A549 (cell line): ENCODE results near the gene ATXN3L. TPM values are rescaled to one million over a fixed set of nuclear protein-coding genes. Genes with fewer than 3 reads are reported as not detected.

ENCODE experiments used
- ATAC-seq, 2 experiments: fragments of 200-7000 bp in 1 of 2; fragments of >200 bp in 1 of 2; cut with Nextera tagmentation in 1 of 2; cut with Tn5 transposase in 1 of 2; 3 replicates each; pipeline versions ENCODE4 v1.8.0 to v1.9.1; 2018 to 2020; ENCODE audit warnings: mild to moderate bottlenecking in 1 of 2, moderate library complexity in 1 of 2
- CTCF ChIA-PET: fragments of 300-600 bp; sonication (Branson Sonifier 250); formaldehyde crosslinking; extraction: SDS; loops from one replicate; lab custom pipeline; 2021; ENCODE audit warnings: antibody characterized with exemption, inconsistent platforms; lab: Yijun Ruan, JAX
- POLR2A ChIA-PET: fragments of 350-600 bp; formaldehyde crosslinking; extraction: SDS; loops from one replicate; lab custom pipeline; 2021; ENCODE audit warnings: antibody characterized with exemption, inconsistent platforms; lab: Yijun Ruan, JAX
- DNase-seq, 2 experiments: peaks; one replicate each; pipeline versions ENCODE4 v3.0.0 to v3.0.0-alpha.2; 2011 to 2016; ENCODE audit warnings: low read depth in 1 of 2, low spot score in 1 of 2
- FAIRE-seq: peaks from 2 replicates; lab custom pipeline; 2011; peaks lifted over from hg19 to GRCh38; lab: Jason Lieb, UNC
- H3K27ac ChIP-seq, 2 experiments: fragments of >200 bp; sonication (Bioruptor Twin); formaldehyde crosslinking; 3 replicates each; pipeline ENCODE4 v1.5.1; 2016 to 2017
- H3K4me1 ChIP-seq: fragments of >200 bp; sonication (Bioruptor Twin); formaldehyde crosslinking; 3 replicates; pipeline ENCODE4 v1.6.1; 2016
- H3K4me2 ChIP-seq: fragments of >200 bp; sonication (Bioruptor Twin); formaldehyde crosslinking; 3 replicates; pipeline ENCODE4 v1.6.1; 2016
- H3K4me3 ChIP-seq: fragments of >200 bp; sonication (Bioruptor Twin); formaldehyde crosslinking; 3 replicates; pipeline ENCODE4 v1.5.1; 2016
- H3K9me3 ChIP-seq: fragments of >200 bp; sonication (Bioruptor Twin); formaldehyde crosslinking; 3 replicates; pipeline ENCODE4 v1.6.1; 2016
- CBX2 ChIP-seq: fragments of 200-600 bp; sonication (generic); IDR thresholded peaks from 2 replicates; pipeline ENCODE4 v1.6.1; 2016; ENCODE audit warnings: low read depth, mild to moderate bottlenecking, borderline replicate concordance
- CBX8 ChIP-seq: fragments of 200-600 bp; sonication (generic); IDR thresholded peaks from 2 replicates; pipeline ENCODE4 v1.6.1; 2016
- ESRRA ChIP-seq: fragments of 150-350 bp; IDR thresholded peaks from 2 replicates; pipeline ENCODE4 v1.6.1; 2014; ENCODE audit warnings: mild to moderate bottlenecking, low read length, borderline replicate concordance
- HDAC2 ChIP-seq: fragments of 200-600 bp; sonication (generic); IDR thresholded peaks from 2 replicates; pipeline ENCODE4 v1.6.1; 2016
- JUN ChIP-seq, 2 experiments: fragments of >200 bp; sonication (Bioruptor Twin); formaldehyde crosslinking; IDR thresholded peaks; 2 replicates in 1 of 2; 3 replicates in 1 of 2; pipeline ENCODE4 v1.6.1; 2016 to 2017
- KDM1A ChIP-seq: fragments of 200-600 bp; sonication (generic); IDR thresholded peaks from 2 replicates; pipeline ENCODE4 v1.6.1; 2016; ENCODE audit warnings: low read depth, mild to moderate bottlenecking
- KDM5A ChIP-seq: fragments of 200-600 bp; sonication (generic); IDR thresholded peaks from 2 replicates; pipeline ENCODE4 v1.6.1; 2016; ENCODE audit warnings: antibody characterized with exemption, mild to moderate bottlenecking
- NFE2L2 ChIP-seq: fragments of 150-350 bp; conservative IDR thresholded peaks from 2 replicates; pipeline ENCODE4 v1.6.1; 2014; ENCODE audit warnings: low read length
- POLR2A ChIP-seq: IDR thresholded peaks from 2 replicates; pipeline ENCODE4 v1.6.1; 2012; ENCODE audit warnings: mild to moderate bottlenecking, low read length
- POLR2AphosphoS2 ChIP-seq: conservative IDR thresholded peaks from 2 replicates; pipeline ENCODE4 v1.6.1; 2012; ENCODE audit warnings: low read length, improper control_type of control experiment, inconsistent platforms
- RAD21 ChIP-seq, 2 experiments: fragments of >200 bp in 1 of 2; sonication (Bioruptor Twin) in 1 of 2; formaldehyde crosslinking in 1 of 2; IDR thresholded peaks in 1 of 2; conservative IDR thresholded peaks in 1 of 2; 2 replicates in 1 of 2; 3 replicates in 1 of 2; pipeline ENCODE4 v1.6.1; 2012 to 2018; ENCODE audit warnings: inconsistent platforms in 1 of 2
- SMC3 ChIP-seq: fragments of >200 bp; sonication (Bioruptor Twin); formaldehyde crosslinking; IDR thresholded peaks from 3 replicates; pipeline ENCODE4 v1.6.1; 2018; ENCODE audit warnings: inconsistent platforms
- WGBS: methylation state at CpG from one replicate; pipeline ENCODE4 v1.1.6; 2017; ENCODE audit errors: missing lambda C conversion rate; 5-methylcytosine and 5-hydroxymethylcytosine counted together
- polyA plus RNA-seq, 4 experiments: library from polyadenylated mRNA; depleted of rRNA in 3 of 4; stranded (reverse); fragments of >200 nt; fragmentation: RNase III in 1 of 4; extraction: RNeasy Plus Mini Kit Qiagen cat#74134 plus additional on column Dnase treatment in 1 of 4; gene quantifications; 2 replicates in 3 of 4; 3 replicates in 1 of 4; pipeline ENCODE4 v1.2.3, GENCODE V29; 2011 to 2017
- TF ChIP-seq, protein P1 (sequence below): fragments of >200 bp; sonication (Bioruptor Twin); formaldehyde crosslinking; IDR thresholded peaks from 3 replicates; pipeline ENCODE4 v1.5.1; 2016
- TF ChIP-seq, protein P2 (sequence below): IDR thresholded peaks from 2 replicates; pipeline ENCODE4 v1.6.1; 2012
- TF ChIP-seq, protein P3 (sequence below): fragments of 250-450 bp; sonication (Bioruptor Pico); IDR thresholded peaks from 2 replicates; pipeline ENCODE4 v1.5.0; 2020; ENCODE audit warnings: low read depth, mild to moderate bottlenecking, moderate library complexity
- TF ChIP-seq, protein P4 (sequence below): fragments of 200-600 bp; sonication (generic); IDR thresholded peaks from 2 replicates; pipeline ENCODE4 v1.6.1; 2016; ENCODE audit warnings: antibody characterized with exemption, mild to moderate bottlenecking, moderate library complexity
- TF ChIP-seq, protein P5 (sequence below): IDR thresholded peaks from 2 replicates; pipeline ENCODE4 v1.6.1; 2012; ENCODE audit warnings: low read depth, borderline replicate concordance
- TF ChIP-seq, protein P6 (sequence below): fragments of 150-350 bp; IDR thresholded peaks from 2 replicates; pipeline ENCODE4 v1.6.1; 2014; ENCODE audit warnings: low read depth, mild to moderate bottlenecking, low read length
- TF ChIP-seq, protein P7 (sequence below): fragments of >200 bp; sonication (Bioruptor Twin); formaldehyde crosslinking; IDR thresholded peaks from 3 replicates; pipeline ENCODE4 v1.6.1; 2016
- TF ChIP-seq, protein P8 (sequence below): IDR thresholded peaks from 2 replicates; pipeline ENCODE4 v1.6.1; 2012

Gene ATXN3L
- polyA plus RNA-seq, 2 of the 4 experiments (the other 2 are of a cell fraction): not detected

DNA sequence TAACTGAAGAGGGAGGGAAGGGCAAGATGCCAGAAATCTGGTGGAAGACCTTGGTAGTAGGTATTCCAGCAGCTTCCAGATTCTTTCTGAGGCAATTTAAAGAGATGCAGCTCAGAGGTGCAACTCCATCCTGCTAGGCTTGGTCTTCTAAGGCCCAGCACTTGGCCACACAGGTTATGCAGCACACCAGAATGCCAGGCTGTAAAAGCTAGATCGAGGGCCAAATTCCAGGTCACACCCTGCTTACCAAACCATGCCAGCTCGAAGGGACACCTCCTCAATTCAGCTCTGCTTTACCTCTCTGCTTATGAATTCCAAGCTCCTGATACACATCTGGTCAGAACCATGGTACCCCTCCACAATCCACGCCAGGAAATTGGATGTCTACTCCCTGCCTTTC is 19.8 kb upstream of the ATXN3L start (continued):
- TF ChIP-seq, protein P1, sequence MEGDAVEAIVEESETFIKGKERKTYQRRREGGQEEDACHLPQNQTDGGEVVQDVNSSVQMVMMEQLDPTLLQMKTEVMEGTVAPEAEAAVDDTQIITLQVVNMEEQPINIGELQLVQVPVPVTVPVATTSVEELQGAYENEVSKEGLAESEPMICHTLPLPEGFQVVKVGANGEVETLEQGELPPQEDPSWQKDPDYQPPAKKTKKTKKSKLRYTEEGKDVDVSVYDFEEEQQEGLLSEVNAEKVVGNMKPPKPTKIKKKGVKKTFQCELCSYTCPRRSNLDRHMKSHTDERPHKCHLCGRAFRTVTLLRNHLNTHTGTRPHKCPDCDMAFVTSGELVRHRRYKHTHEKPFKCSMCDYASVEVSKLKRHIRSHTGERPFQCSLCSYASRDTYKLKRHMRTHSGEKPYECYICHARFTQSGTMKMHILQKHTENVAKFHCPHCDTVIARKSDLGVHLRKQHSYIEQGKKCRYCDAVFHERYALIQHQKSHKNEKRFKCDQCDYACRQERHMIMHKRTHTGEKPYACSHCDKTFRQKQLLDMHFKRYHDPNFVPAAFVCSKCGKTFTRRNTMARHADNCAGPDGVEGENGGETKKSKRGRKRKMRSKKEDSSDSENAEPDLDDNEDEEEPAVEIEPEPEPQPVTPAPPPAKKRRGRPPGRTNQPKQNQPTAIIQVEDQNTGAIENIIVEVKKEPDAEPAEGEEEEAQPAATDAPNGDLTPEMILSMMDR: no peak
- TF ChIP-seq CBX8 (no peak), NFE2L2 (no peak)

DNA sequence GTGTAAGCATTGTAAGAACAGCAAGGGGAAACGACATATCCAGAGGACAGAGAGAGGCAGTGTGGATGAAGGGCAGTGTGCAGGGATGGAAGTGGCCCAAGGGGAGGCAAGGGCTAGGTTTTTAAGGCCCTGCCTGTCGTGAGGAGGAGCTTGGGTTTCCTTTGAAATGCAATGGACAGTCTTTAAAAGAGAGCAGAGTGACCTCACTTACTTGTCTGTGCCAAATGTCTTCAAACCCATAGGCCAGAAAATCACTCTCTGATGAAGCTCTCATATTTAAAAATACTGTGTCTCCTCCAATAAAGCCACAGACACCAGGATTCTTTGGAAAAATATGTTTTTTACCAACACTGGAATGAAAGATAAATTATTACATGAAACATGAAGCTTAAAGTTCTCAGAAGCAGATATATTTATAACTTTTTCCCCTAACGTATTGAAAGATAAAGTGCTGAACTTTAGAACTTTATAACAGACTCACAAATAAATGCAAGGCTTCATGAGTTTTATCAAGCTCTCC is 19.2 kb upstream of the ATXN3L start:
- no peak for TF ChIP-seq CBX2
- TF ChIP-seq, protein P2, sequence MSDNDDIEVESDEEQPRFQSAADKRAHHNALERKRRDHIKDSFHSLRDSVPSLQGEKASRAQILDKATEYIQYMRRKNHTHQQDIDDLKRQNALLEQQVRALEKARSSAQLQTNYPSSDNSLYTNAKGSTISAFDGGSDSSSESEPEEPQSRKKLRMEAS: no peak
- TF ChIP-seq, protein P3, sequence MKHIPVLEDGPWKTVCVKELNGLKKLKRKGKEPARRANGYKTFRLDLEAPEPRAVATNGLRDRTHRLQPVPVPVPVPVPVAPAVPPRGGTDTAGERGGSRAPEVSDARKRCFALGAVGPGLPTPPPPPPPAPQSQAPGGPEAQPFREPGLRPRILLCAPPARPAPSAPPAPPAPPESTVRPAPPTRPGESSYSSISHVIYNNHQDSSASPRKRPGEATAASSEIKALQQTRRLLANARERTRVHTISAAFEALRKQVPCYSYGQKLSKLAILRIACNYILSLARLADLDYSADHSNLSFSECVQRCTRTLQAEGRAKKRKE (CRISPR knock-in tag): no peak
- TF ChIP-seq CBX8: no peak
- no peak for TF ChIP-seq KDM1A
- TF ChIP-seq, protein P4, sequence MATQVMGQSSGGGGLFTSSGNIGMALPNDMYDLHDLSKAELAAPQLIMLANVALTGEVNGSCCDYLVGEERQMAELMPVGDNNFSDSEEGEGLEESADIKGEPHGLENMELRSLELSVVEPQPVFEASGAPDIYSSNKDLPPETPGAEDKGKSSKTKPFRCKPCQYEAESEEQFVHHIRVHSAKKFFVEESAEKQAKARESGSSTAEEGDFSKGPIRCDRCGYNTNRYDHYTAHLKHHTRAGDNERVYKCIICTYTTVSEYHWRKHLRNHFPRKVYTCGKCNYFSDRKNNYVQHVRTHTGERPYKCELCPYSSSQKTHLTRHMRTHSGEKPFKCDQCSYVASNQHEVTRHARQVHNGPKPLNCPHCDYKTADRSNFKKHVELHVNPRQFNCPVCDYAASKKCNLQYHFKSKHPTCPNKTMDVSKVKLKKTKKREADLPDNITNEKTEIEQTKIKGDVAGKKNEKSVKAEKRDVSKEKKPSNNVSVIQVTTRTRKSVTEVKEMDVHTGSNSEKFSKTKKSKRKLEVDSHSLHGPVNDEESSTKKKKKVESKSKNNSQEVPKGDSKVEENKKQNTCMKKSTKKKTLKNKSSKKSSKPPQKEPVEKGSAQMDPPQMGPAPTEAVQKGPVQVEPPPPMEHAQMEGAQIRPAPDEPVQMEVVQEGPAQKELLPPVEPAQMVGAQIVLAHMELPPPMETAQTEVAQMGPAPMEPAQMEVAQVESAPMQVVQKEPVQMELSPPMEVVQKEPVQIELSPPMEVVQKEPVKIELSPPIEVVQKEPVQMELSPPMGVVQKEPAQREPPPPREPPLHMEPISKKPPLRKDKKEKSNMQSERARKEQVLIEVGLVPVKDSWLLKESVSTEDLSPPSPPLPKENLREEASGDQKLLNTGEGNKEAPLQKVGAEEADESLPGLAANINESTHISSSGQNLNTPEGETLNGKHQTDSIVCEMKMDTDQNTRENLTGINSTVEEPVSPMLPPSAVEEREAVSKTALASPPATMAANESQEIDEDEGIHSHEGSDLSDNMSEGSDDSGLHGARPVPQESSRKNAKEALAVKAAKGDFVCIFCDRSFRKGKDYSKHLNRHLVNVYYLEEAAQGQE: no peak
- no peak for TF ChIP-seq SMC3
- no peak for TF ChIP-seq JUN (IDR thresholded peaks at IDR 0.05)
- TF ChIP-seq POLR2AphosphoS2: no peak
- TF ChIP-seq, protein P5, sequence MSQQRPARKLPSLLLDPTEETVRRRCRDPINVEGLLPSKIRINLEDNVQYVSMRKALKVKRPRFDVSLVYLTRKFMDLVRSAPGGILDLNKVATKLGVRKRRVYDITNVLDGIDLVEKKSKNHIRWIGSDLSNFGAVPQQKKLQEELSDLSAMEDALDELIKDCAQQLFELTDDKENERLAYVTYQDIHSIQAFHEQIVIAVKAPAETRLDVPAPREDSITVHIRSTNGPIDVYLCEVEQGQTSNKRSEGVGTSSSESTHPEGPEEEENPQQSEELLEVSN: no peak
- no peak for TF ChIP-seq KDM5A
- TF ChIP-seq, protein P6, sequence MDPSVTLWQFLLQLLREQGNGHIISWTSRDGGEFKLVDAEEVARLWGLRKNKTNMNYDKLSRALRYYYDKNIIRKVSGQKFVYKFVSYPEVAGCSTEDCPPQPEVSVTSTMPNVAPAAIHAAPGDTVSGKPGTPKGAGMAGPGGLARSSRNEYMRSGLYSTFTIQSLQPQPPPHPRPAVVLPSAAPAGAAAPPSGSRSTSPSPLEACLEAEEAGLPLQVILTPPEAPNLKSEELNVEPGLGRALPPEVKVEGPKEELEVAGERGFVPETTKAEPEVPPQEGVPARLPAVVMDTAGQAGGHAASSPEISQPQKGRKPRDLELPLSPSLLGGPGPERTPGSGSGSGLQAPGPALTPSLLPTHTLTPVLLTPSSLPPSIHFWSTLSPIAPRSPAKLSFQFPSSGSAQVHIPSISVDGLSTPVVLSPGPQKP: no peak
- TF ChIP-seq, all 56 proteins: peak for 0
- ChIA-PET CTCF (interaction anchor here (0.8 to 1.2 kb wide), 3 partner anchors 17 to 392 kb away, joined by 3 read pairs; no protein-coding TSS in a partner anchor), POLR2A (no interaction called here)
- no peak for ATAC-seq
- Histone ChIP-seq H3K4me3 (no peak overlapping the region), H3K27ac (peak overlapping the region in 1 of 2 experiments; percentile 12; a peak in 1 of 6 replicates), H3K9me3 (no peaks in the 10 kb centered on the region), H3K4me2 (no peak overlapping the region), H3K4me1 (peaks cover 7% of the 10 kb centered on the region; the same call in 2 of the 3 replicates)
- DNase-seq: no peak
- no peak for FAIRE-seq
- 81% methylated on average over 3 of the region's 3 CpGs for WGBS

DNA sequence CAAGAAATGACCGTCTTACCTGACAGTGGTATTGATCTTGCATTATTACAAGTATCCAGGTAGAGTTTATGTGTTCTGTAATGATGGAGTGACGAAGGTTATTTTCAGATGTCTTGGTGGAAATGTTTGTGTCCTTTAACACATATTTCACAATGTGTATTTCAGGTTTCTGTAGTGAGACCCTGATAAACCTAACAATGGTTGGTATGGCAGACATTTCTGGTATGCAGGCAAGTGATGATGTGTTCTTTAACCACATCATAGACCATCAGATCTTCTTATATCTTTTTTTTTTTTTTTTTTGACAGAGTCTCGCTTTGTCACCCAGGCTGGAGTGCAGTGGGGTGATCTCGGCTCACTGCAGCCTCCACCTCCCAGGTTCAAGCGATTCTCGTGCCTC is 14.6 kb upstream of the ATXN3L start:
- FAIRE-seq (no peak), ATAC-seq (no peak), DNase-seq (no peak)
- ChIA-PET CTCF (no interaction called here), POLR2A (no interaction called here)
- Histone ChIP-seq H3K4me3 (no peak overlapping the region), H3K4me1 (no peaks in the 10 kb centered on the region), H3K4me2 (no peak overlapping the region), H3K9me3 (no peaks in the 10 kb centered on the region), H3K27ac (no peak overlapping the region)
- 86% methylated on average over 6 of the region's 6 CpGs for WGBS
- TF ChIP-seq POLR2AphosphoS2 (no peak), POLR2A (no peak), ESRRA (no peak), RAD21 (conservative IDR thresholded peaks at IDR 0.05 in 1 of 2, IDR thresholded peaks at IDR 0.05 in 1 of 2) (no peak), KDM5A (no peak), HDAC2 (no peak), KDM1A (no peak)
- TF ChIP-seq, protein P6: no peak
- TF ChIP-seq, protein P7, sequence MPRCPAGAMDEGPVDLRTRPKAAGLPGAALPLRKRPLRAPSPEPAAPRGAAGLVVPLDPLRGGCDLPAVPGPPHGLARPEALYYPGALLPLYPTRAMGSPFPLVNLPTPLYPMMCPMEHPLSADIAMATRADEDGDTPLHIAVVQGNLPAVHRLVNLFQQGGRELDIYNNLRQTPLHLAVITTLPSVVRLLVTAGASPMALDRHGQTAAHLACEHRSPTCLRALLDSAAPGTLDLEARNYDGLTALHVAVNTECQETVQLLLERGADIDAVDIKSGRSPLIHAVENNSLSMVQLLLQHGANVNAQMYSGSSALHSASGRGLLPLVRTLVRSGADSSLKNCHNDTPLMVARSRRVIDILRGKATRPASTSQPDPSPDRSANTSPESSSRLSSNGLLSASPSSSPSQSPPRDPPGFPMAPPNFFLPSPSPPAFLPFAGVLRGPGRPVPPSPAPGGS: no peak
- TF ChIP-seq, protein P8, sequence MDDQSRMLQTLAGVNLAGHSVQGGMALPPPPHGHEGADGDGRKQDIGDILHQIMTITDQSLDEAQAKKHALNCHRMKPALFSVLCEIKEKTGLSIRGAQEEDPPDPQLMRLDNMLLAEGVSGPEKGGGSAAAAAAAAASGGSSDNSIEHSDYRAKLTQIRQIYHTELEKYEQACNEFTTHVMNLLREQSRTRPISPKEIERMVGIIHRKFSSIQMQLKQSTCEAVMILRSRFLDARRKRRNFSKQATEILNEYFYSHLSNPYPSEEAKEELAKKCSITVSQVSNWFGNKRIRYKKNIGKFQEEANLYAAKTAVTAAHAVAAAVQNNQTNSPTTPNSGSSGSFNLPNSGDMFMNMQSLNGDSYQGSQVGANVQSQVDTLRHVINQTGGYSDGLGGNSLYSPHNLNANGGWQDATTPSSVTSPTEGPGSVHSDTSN: no peak
